Adipocyte (in vitro differentiated cells): ENCODE results near the gene KIF3A.
A peak's percentile ranks its signal among the peaks of the same experiment; 100 is the strongest.

Experiments
- DNase-seq: peaks from one replicate; pipeline ENCODE4 v3.0.0-alpha.2; 2015; ENCODE audit warnings: low read depth
- H3K27me3 ChIP-seq: replicated peaks from 2 replicates; pipeline ENCODE4 v1.7.0; 2013; ENCODE audit warnings: mild to moderate bottlenecking, low read length, moderate library complexity; ENCODE audit not compliant: control insufficient read depth, insufficient read depth
- H3K36me3 ChIP-seq: 2 replicates; pipeline ENCODE4 v1.7.0; 2013; ENCODE audit warnings: low read length, mild to moderate bottlenecking, moderate library complexity; ENCODE audit not compliant: control insufficient read depth, insufficient read depth, severe bottlenecking
- H3K4me1 ChIP-seq: 2 replicates; pipeline ENCODE4 v1.7.0; 2013; ENCODE audit warnings: mild to moderate bottlenecking, low read length, moderate library complexity; ENCODE audit not compliant: control insufficient read depth, insufficient read depth
- H3K4me3 ChIP-seq: 2 replicates; pipeline ENCODE4 v1.7.0; 2013; ENCODE audit warnings: mild to moderate bottlenecking, low read length, moderate library complexity
- H3K9ac ChIP-seq: 2 replicates; pipeline ENCODE4 v1.7.0; 2013; ENCODE audit warnings: mild to moderate bottlenecking, low read length, moderate library complexity
- H3K9me3 ChIP-seq: 2 replicates; pipeline ENCODE4 v1.7.0; 2013; ENCODE audit warnings: mild to moderate bottlenecking, low read length, moderate library complexity; ENCODE audit not compliant: control insufficient read depth

The KIF3A gene

GRCh38 chr5:132737982-132738681 is 786 bp upstream of the KIF3A start:
- Histone ChIP-seq H3K9ac (peak overlapping the region; percentile 86), H3K4me1 (peaks cover 16% of the 10 kb centered on the region), H3K27me3 (no peaks in the 10 kb centered on the region), H3K36me3 (no peaks in the 10 kb centered on the region), H3K9me3 (peaks cover 11% of the 10 kb centered on the region), H3K4me3 (peak overlapping the region; percentile 96)
- DNase-seq: no peak

DNA sequence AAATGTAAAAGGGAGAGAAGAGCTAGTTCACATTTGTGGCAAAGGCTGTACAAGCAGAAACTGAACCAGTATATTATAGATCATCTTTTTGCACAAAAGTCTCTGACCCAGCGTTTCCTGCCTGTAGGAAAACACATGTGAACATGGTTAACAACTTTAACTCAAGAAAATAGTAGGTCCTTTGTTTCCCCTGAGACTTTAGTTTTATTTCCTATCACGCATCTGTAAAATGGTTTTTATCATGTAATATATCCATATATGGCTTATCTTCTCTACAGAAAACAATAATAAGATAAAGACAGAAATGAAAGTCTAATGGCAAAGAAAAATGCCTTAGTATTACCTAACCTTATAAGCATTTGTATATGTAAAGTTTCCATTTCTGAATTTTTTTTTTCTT is 2.7 kb downstream of the KIF3A start:
- DNase-seq: no peak
- Histone ChIP-seq H3K9ac (no peak overlapping the region), H3K4me1 (peaks cover 16% of the 10 kb centered on the region), H3K36me3 (no peaks in the 10 kb centered on the region), H3K27me3 (no peaks in the 10 kb centered on the region), H3K4me3 (no peak overlapping the region), H3K9me3 (no peaks in the 10 kb centered on the region)

- no peak for DNase-seq
- no peaks in the 10 kb centered on the region for H3K36me3 ChIP-seq
- H3K4me1 ChIP-seq: peaks cover 16% of the 10 kb centered on the region
- H3K9ac ChIP-seq: no peak overlapping the region
- H3K9me3 ChIP-seq: no peaks in the 10 kb centered on the region
- H3K4me3 ChIP-seq: no peak overlapping the region
- no peaks in the 10 kb centered on the region for H3K27me3 ChIP-seq
Measured at GRCh38 chr5:132733499-132734148, 3.7 kb downstream of the KIF3A start.

DNA sequence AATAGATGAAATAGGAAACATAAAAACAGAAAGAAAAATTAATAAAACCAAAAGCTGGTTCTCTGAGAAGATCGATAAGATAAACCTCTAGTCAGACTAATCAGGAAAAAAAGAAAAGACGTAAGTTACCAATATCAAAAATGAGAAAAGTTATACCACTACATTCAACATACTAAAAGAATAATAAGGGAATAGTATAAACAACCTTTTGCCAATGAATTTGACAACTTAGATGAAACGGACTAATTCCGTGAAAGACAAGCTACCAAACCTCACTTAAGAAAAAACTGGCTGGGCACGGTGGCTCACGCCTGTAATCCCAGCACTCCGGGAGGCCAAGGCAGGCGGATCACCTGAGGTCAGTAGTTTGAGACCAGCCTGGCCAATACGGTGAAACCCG is 7.5 kb downstream of the KIF3A start:
- no peaks in the 10 kb centered on the region for H3K4me1 ChIP-seq
- peaks cover 7% of the 10 kb centered on the region for H3K36me3 ChIP-seq
- no peak overlapping the region for H3K9ac ChIP-seq
- no peak overlapping the region for H3K4me3 ChIP-seq
- no peaks in the 10 kb centered on the region for H3K27me3 ChIP-seq
- no peaks in the 10 kb centered on the region for H3K9me3 ChIP-seq
- DNase-seq: no peak

GRCh38 chr5:132725745-132726144 is 11.6 kb downstream of the KIF3A start:
- H3K36me3 ChIP-seq: peaks cover 7% of the 10 kb centered on the region
- H3K9me3 ChIP-seq: no peaks in the 10 kb centered on the region
- H3K9ac ChIP-seq: no peak overlapping the region
- no peaks in the 10 kb centered on the region for H3K27me3 ChIP-seq
- H3K4me1 ChIP-seq: peaks cover 3% of the 10 kb centered on the region
- DNase-seq: no peak
- H3K4me3 ChIP-seq: no peak overlapping the region

GRCh38 chr5:132718544-132719312 is 18.6 kb downstream of the KIF3A start:
- no peak overlapping the region for H3K4me3 ChIP-seq
- no peak overlapping the region for H3K9ac ChIP-seq
- no peaks in the 10 kb centered on the region for H3K27me3 ChIP-seq
- peaks cover 9% of the 10 kb centered on the region for H3K4me1 ChIP-seq
- H3K36me3 ChIP-seq: no peaks in the 10 kb centered on the region
- peak; percentile 7 for DNase-seq
- no peaks in the 10 kb centered on the region for H3K9me3 ChIP-seq

DNA sequence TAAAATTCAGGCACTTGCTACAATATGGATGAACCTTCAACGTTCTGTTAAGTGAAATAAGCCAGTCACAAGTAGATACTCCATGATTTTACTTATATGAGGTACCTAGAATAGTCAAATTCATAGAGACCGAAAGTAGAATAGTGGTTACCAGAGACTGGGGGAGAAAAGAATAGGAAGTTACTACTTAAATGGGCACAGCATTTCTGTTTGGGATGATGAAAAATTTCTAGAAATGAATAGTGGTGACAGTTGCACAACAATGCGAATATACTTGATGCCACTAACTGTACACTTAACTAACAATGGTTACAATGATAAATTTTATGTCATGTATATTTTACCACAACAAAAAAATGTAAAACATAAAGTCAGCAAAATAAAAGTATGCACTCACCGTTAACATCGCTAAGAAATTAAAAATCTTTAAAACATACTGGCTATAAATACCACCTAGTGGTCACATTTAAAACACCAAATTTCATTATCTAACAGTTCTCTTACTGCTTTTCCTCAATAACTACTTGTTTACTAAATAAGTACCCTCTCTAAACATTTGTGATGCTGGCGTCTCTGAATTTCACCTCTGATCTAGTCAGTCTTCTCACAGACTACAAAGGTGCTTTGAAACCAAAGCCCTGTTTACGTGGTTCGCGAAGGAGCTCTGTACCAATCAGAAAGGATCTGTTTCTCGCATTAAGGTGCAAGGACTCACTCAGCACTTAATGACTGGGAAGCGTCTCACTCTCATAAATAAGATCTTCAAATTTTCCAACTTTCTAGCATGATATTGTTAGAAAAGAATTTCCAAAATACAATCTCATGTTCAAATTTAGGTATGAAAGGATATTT is 22.7 kb downstream of the KIF3A start:
- Histone ChIP-seq H3K9ac (no peak overlapping the region), H3K36me3 (no peaks in the 10 kb centered on the region), H3K27me3 (no peaks in the 10 kb centered on the region), H3K4me3 (no peak overlapping the region), H3K4me1 (peaks cover 6% of the 10 kb centered on the region), H3K9me3 (no peaks in the 10 kb centered on the region)
- peak; percentile 38 for DNase-seq

- Histone ChIP-seq H3K4me1 (peaks cover 6% of the 10 kb centered on the region), H3K4me3 (no peak overlapping the region), H3K9me3 (no peaks in the 10 kb centered on the region), H3K27me3 (no peaks in the 10 kb centered on the region), H3K9ac (no peak overlapping the region), H3K36me3 (no peaks in the 10 kb centered on the region)
- no peak for DNase-seq
Measured at GRCh38 chr5:132708645-132709044, 28.7 kb downstream of the KIF3A start.

DNA sequence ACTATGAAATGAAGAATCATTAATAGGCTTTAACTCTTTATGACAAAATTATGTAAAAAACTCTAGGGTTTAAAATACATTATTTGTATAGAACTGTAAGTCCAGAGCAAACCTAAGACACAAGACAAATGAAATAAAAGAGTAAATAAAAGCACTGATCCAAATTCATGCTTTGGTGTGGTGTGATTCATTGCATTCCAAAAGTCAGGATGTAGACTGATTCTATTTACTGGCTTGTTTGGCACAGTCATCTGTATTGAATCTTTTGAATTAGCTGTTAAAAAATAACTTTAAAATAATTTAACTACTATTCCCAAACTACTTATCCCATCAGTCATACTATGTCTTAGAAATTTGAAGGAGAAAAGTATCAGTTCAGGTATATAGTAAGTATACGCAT is 32.5 kb downstream of the KIF3A start:
- no peak overlapping the region for H3K9ac ChIP-seq
- no peaks in the 10 kb centered on the region for H3K9me3 ChIP-seq
- no peak overlapping the region for H3K4me3 ChIP-seq
- no peaks in the 10 kb centered on the region for H3K27me3 ChIP-seq
- peaks cover 6% of the 10 kb centered on the region for H3K4me1 ChIP-seq
- peaks cover 23% of the 10 kb centered on the region for H3K36me3 ChIP-seq
- peak; percentile 49 for DNase-seq

DNA sequence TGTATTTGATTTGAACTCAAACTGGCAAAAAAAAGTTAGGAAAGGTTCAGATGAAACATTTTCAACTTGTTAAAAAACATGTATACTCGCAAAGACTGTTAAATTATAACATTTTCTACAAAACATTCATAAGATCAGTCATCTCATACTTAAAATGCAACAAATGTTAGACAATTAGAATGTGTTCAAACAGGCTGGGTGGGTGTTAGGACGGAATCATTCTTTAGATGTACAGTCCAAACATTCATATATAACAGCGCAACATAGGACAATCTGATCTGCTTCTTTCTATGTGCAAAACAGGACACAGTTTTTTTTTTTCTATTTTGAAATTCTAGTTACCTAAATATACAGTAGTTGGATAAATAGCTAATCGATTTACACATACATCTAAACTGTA is 41.4 kb downstream of the KIF3A start:
- Histone ChIP-seq H3K9ac (no peak overlapping the region), H3K4me1 (no peaks in the 10 kb centered on the region), H3K36me3 (peaks cover 32% of the 10 kb centered on the region), H3K4me3 (no peak overlapping the region), H3K27me3 (no peaks in the 10 kb centered on the region), H3K9me3 (no peaks in the 10 kb centered on the region)
- no peak for DNase-seq

- H3K9ac ChIP-seq: no peak overlapping the region
- peaks cover 10% of the 10 kb centered on the region for H3K36me3 ChIP-seq
- H3K27me3 ChIP-seq: no peaks in the 10 kb centered on the region
- peaks cover 11% of the 10 kb centered on the region for H3K4me1 ChIP-seq
- H3K4me3 ChIP-seq: no peak overlapping the region
- peak; percentile 51 for DNase-seq
- H3K9me3 ChIP-seq: no peaks in the 10 kb centered on the region
Measured at GRCh38 chr5:132692632-132692967, 44.7 kb downstream of the KIF3A start.
